Measurements from ENCODE around the gene A1CF. TPM values are rescaled to one million over a fixed set of nuclear protein-coding genes. Genes with fewer than 3 reads are reported as not detected.

The A1CF gene
- polyA plus RNA-seq, 2 donors, result not detected

- Histone ChIP-seq H3K4me1 (ENCODE audit: control insufficient read depth in 2 of 2, insufficient read depth in 2 of 2, low read length in 1 of 2) (no peaks in the 10 kb centered on the region), H3K36me3 (ENCODE audit: control insufficient read depth in 2 of 2, insufficient read depth in 2 of 2, low read length in 1 of 2) (no peaks in the 10 kb centered on the region)
- 41 to 53% methylated on average over 5 of the region's 5 CpGs for WGBS, 2 donors
Measured at GRCh38 chr10:50850578-50851230, 34.7 kb downstream of the A1CF start.

GRCh38 chr10:50846753-50847152 lies 38.7 kb downstream of the A1CF start:
- Histone ChIP-seq H3K27ac (ENCODE audit: low read depth in 2 of 2, low read length in 1 of 2) (no peak overlapping the region), H3K4me3 (ENCODE audit: low read depth in 1 of 2, low read length in 2 of 2) (no peak overlapping the region), H3K27me3 (ENCODE audit: control insufficient read depth in 1 of 2, insufficient read depth in 2 of 2, low read length in 2 of 2) (no peaks in the 10 kb centered on the region), H3K9me3 (ENCODE audit: control insufficient read depth in 2 of 2, insufficient read depth in 1 of 2, low read depth in 1 of 2, low read length in 1 of 2) (no peaks in the 10 kb centered on the region), H3K36me3 (ENCODE audit: control insufficient read depth in 2 of 2, insufficient read depth in 2 of 2, low read length in 1 of 2) (no peaks in the 10 kb centered on the region), H3K4me1 (ENCODE audit: control insufficient read depth in 2 of 2, insufficient read depth in 2 of 2, low read length in 1 of 2) (no peaks in the 10 kb centered on the region)
- WGBS, 2 donors, result 68 to 85% methylated on average over 1 of the region's 1 CpG

More at GRCh38 chr10:50850578-50851230, 34.7 kb downstream of the A1CF start:
- Histone ChIP-seq H3K9me3 (ENCODE audit: control insufficient read depth in 2 of 2, insufficient read depth in 1 of 2, low read depth in 1 of 2, low read length in 1 of 2) (no peaks in the 10 kb centered on the region), H3K27ac (ENCODE audit: low read depth in 2 of 2, low read length in 1 of 2) (no peak overlapping the region), H3K27me3 (ENCODE audit: control insufficient read depth in 1 of 2, insufficient read depth in 2 of 2, low read length in 2 of 2) (no peaks in the 10 kb centered on the region), H3K4me3 (ENCODE audit: low read depth in 1 of 2, low read length in 2 of 2) (no peak overlapping the region)

GRCh38 chr10:50837095-50837494 lies 48.3 kb downstream of the A1CF start:
- H3K9me3 ChIP-seq (ENCODE audit: control insufficient read depth in 2 of 2, insufficient read depth in 1 of 2, low read depth in 1 of 2, low read length in 1 of 2), result no peaks in the 10 kb centered on the region
- 71 to 81% methylated on average over 1 of the region's 1 CpG for WGBS, 2 donors
- no peaks in the 10 kb centered on the region for H3K36me3 ChIP-seq (ENCODE audit: control insufficient read depth in 2 of 2, insufficient read depth in 2 of 2, low read length in 1 of 2)
- no peak overlapping the region for H3K27ac ChIP-seq (ENCODE audit: low read depth in 2 of 2, low read length in 1 of 2)
- H3K27me3 ChIP-seq (ENCODE audit: control insufficient read depth in 1 of 2, insufficient read depth in 2 of 2, low read length in 2 of 2), result no peaks in the 10 kb centered on the region
- no peaks in the 10 kb centered on the region for H3K4me1 ChIP-seq (ENCODE audit: control insufficient read depth in 2 of 2, insufficient read depth in 2 of 2, low read length in 1 of 2)
- no peak overlapping the region for H3K4me3 ChIP-seq (ENCODE audit: low read depth in 1 of 2, low read length in 2 of 2)

GRCh38 chr10:50832171-50832751 lies 53.2 kb downstream of the A1CF start:
- Histone ChIP-seq H3K27ac (ENCODE audit: low read depth in 2 of 2, low read length in 1 of 2) (no peak overlapping the region), H3K4me3 (ENCODE audit: low read depth in 1 of 2, low read length in 2 of 2) (no peak overlapping the region), H3K9me3 (ENCODE audit: control insufficient read depth in 2 of 2, insufficient read depth in 1 of 2, low read depth in 1 of 2, low read length in 1 of 2) (no peaks in the 10 kb centered on the region), H3K36me3 (ENCODE audit: control insufficient read depth in 2 of 2, insufficient read depth in 2 of 2, low read length in 1 of 2) (no peaks in the 10 kb centered on the region), H3K4me1 (ENCODE audit: control insufficient read depth in 2 of 2, insufficient read depth in 2 of 2, low read length in 1 of 2) (no peaks in the 10 kb centered on the region), H3K27me3 (ENCODE audit: control insufficient read depth in 1 of 2, insufficient read depth in 2 of 2, low read length in 2 of 2) (no peaks in the 10 kb centered on the region)
- WGBS, 2 donors, result 46% methylated on average over 3 of the region's 3 CpGs

DNA sequence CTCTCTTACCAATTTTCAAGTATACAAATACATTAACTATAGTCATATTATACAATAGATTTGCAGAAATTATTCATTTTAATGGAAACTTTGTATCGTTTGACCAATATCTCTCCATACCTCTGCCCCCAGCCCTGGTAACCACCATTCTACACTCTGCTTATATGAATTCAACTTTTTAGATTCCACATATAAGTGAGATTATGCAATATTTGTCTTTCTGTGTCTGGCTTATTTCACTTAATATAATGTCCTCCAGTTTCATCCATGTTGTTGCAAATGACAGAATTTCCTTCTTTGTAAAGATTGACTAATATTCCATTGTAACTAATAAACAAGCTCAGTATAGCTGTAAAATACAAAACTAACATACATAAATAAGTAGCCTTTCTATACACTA lies 55.4 kb downstream of the A1CF start:
- no peak overlapping the region for H3K4me3 ChIP-seq (ENCODE audit: low read depth in 1 of 2, low read length in 2 of 2)
- no peaks in the 10 kb centered on the region for H3K36me3 ChIP-seq (ENCODE audit: control insufficient read depth in 2 of 2, insufficient read depth in 2 of 2, low read length in 1 of 2)
- no peaks in the 10 kb centered on the region for H3K4me1 ChIP-seq (ENCODE audit: control insufficient read depth in 2 of 2, insufficient read depth in 2 of 2, low read length in 1 of 2)
- no peak overlapping the region for H3K27ac ChIP-seq (ENCODE audit: low read depth in 2 of 2, low read length in 1 of 2)
- H3K27me3 ChIP-seq (ENCODE audit: control insufficient read depth in 1 of 2, insufficient read depth in 2 of 2, low read length in 2 of 2), result no peaks in the 10 kb centered on the region
- H3K9me3 ChIP-seq (ENCODE audit: control insufficient read depth in 2 of 2, insufficient read depth in 1 of 2, low read depth in 1 of 2, low read length in 1 of 2), result no peaks in the 10 kb centered on the region
- WGBS, 2 donors, result 97 to 99% methylated on average over 1 of the region's 1 CpG

DNA sequence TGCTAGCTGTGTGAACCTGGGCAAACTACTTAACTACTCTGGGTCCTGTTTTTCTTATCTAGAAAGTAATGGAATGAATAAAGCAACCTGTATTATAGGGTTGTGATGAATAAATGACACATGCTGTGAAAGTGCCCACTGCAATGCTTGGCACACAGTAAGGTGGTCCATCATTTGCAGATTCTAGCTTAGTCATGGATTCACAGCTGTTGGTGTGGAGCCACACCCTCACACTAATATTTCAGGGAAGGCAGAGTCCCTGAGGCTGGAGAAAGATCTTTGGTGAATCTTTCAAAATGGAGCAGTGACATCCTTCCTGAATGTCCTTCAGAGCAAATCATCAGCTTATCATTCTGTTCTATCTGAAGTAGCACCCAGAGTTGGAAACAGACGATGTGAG lies 60.6 kb downstream of the A1CF start:
- no peaks in the 10 kb centered on the region for H3K27me3 ChIP-seq (ENCODE audit: control insufficient read depth in 1 of 2, insufficient read depth in 2 of 2, low read length in 2 of 2)
- H3K4me1 ChIP-seq (ENCODE audit: control insufficient read depth in 2 of 2, insufficient read depth in 2 of 2, low read length in 1 of 2), result no peaks in the 10 kb centered on the region
- no peaks in the 10 kb centered on the region for H3K36me3 ChIP-seq (ENCODE audit: control insufficient read depth in 2 of 2, insufficient read depth in 2 of 2, low read length in 1 of 2)
- WGBS, 2 donors, result 65 to 88% methylated on average over 1 of the region's 1 CpG
- H3K27ac ChIP-seq (ENCODE audit: low read depth in 2 of 2, low read length in 1 of 2), result no peak overlapping the region
- no peak overlapping the region for H3K4me3 ChIP-seq (ENCODE audit: low read depth in 1 of 2, low read length in 2 of 2)
- H3K9me3 ChIP-seq (ENCODE audit: control insufficient read depth in 2 of 2, insufficient read depth in 1 of 2, low read depth in 1 of 2, low read length in 1 of 2), result no peaks in the 10 kb centered on the region

DNA sequence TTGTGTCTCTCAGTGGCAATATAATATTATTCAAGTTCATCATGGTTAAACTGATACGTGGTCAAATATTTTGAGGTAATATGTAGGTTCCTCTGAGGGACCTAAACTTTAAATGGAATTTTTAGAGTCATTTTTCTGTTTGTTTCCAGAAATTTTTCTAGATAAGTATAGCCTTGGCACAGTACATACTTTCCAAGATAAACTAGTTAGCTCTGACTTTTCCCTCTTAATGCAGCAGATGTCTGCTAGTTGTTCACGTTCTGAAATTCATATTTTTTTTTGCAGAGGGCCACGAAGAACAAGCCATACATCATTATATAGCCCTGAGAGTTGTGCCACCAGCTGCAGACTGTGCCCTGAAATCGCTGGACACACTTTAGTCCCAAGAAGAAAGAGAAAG lies 61.6 kb downstream of the A1CF start:
- H3K4me3 ChIP-seq (ENCODE audit: low read depth in 1 of 2, low read length in 2 of 2), result no peak overlapping the region
- no peaks in the 10 kb centered on the region for H3K36me3 ChIP-seq (ENCODE audit: control insufficient read depth in 2 of 2, insufficient read depth in 2 of 2, low read length in 1 of 2)
- no peak overlapping the region for H3K27ac ChIP-seq (ENCODE audit: low read depth in 2 of 2, low read length in 1 of 2)
- 41 to 50% methylated on average over 4 of the region's 4 CpGs for WGBS, 2 donors
- no peaks in the 10 kb centered on the region for H3K4me1 ChIP-seq (ENCODE audit: control insufficient read depth in 2 of 2, insufficient read depth in 2 of 2, low read length in 1 of 2)
- no peaks in the 10 kb centered on the region for H3K27me3 ChIP-seq (ENCODE audit: control insufficient read depth in 1 of 2, insufficient read depth in 2 of 2, low read length in 2 of 2)
- no peaks in the 10 kb centered on the region for H3K9me3 ChIP-seq (ENCODE audit: control insufficient read depth in 2 of 2, insufficient read depth in 1 of 2, low read depth in 1 of 2, low read length in 1 of 2)

- no peak overlapping the region for H3K27ac ChIP-seq (ENCODE audit: low read depth in 2 of 2, low read length in 1 of 2)
- 85 to 91% methylated on average over 7 of the region's 7 CpGs for WGBS, 2 donors
Measured at GRCh38 chr10:50809596-50809995, 75.8 kb downstream of the A1CF start.

GRCh38 chr10:50807851-50808776 lies 77.3 kb downstream of the A1CF start:
- no peaks in the 10 kb centered on the region for H3K36me3 ChIP-seq (ENCODE audit: control insufficient read depth in 2 of 2, insufficient read depth in 2 of 2, low read length in 1 of 2)
- H3K9me3 ChIP-seq (ENCODE audit: control insufficient read depth in 2 of 2, insufficient read depth in 1 of 2, low read depth in 1 of 2, low read length in 1 of 2), result no peaks in the 10 kb centered on the region
- 21 to 22% methylated on average over 1 of the region's 1 CpG for WGBS, 2 donors
- H3K4me3 ChIP-seq (ENCODE audit: low read depth in 1 of 2, low read length in 2 of 2), result no peak overlapping the region
- H3K4me1 ChIP-seq (ENCODE audit: control insufficient read depth in 2 of 2, insufficient read depth in 2 of 2, low read length in 1 of 2), result no peaks in the 10 kb centered on the region
- H3K27ac ChIP-seq (ENCODE audit: low read depth in 2 of 2, low read length in 1 of 2), result no peak overlapping the region
- H3K27me3 ChIP-seq (ENCODE audit: control insufficient read depth in 1 of 2, insufficient read depth in 2 of 2, low read length in 2 of 2), result no peaks in the 10 kb centered on the region

More at GRCh38 chr10:50809596-50809995, 75.8 kb downstream of the A1CF start:
- Histone ChIP-seq H3K4me1 (ENCODE audit: control insufficient read depth in 2 of 2, insufficient read depth in 2 of 2, low read length in 1 of 2) (no peaks in the 10 kb centered on the region), H3K36me3 (ENCODE audit: control insufficient read depth in 2 of 2, insufficient read depth in 2 of 2, low read length in 1 of 2) (no peaks in the 10 kb centered on the region), H3K4me3 (ENCODE audit: low read depth in 1 of 2, low read length in 2 of 2) (no peak overlapping the region), H3K9me3 (ENCODE audit: control insufficient read depth in 2 of 2, insufficient read depth in 1 of 2, low read depth in 1 of 2, low read length in 1 of 2) (no peaks in the 10 kb centered on the region), H3K27me3 (ENCODE audit: control insufficient read depth in 1 of 2, insufficient read depth in 2 of 2, low read length in 2 of 2) (no peaks in the 10 kb centered on the region)

Data from esophagus (tissue), 2 donors.